K562 (cell line): Measurements from ENCODE around the gene ARPP21. TPM values are rescaled to one million over a fixed set of nuclear protein-coding genes. Genes with fewer than 3 reads are reported as not detected.

Experiments used
- ATAC-seq: fragments of 200-7000 bp; cut with Tn5 transposase; 3 replicates; pipeline ENCODE4 v1.9.1; 2020; ENCODE audit warnings: moderate library complexity
- BruUV-seq: library from RNA; stranded (reverse); fragments of 400-500 nt; replicated peaks from 2 replicates; lab custom pipeline; 2021; lab: Mats Ljungman, UMichigan
- CTCF ChIA-PET: fragments of 300-600 bp; formaldehyde crosslinking; extraction: SDS; loops from one replicate; lab custom pipeline; 2021; ENCODE audit warnings: low intra/inter-chr PET ratio; lab: Yijun Ruan, JAX
- POLR2A ChIA-PET: fragments of 300-600, 350-650 bp; sonication (Branson Sonifier 250); formaldehyde crosslinking; extraction: SDS; loops from one replicate; lab custom pipeline; 2021; ENCODE audit warnings: antibody characterized with exemption, inconsistent platforms; lab: Yijun Ruan, JAX
- DNase-seq, 4 experiments: peaks; one replicate each; pipeline versions ENCODE4 v3.0.0 to v3.0.0-alpha.2; 2011 to 2018; ENCODE audit warnings: low spot score in 3 of 4, mixed read lengths in 3 of 4; ENCODE audit errors: extremely low read depth in 1 of 4
- FAIRE-seq: peaks from 2 replicates; lab custom pipeline; 2011; peaks lifted over from hg19 to GRCh38; lab: Jason Lieb, UNC
- H2AFZ ChIP-seq: 2 replicates; pipeline ENCODE4 v1.6.0; 2011; ENCODE audit warnings: low read depth, low read length, control low read depth, inconsistent platforms
- H3K27ac ChIP-seq: fragments of 200-600 bp; 3 replicates; pipeline ENCODE4 v1.8.0; 2011; ENCODE audit warnings: low read depth, mild to moderate bottlenecking, control low read depth, inconsistent platforms, low read length, moderate library complexity, mixed read lengths; ENCODE audit errors: extremely low read depth
- H3K27me3 ChIP-seq, 2 experiments: fragments of 300-600 bp in 1 of 2; 2 replicates in 1 of 2; 3 replicates in 1 of 2; pipeline versions ENCODE4 v1.6.0 to v1.8.0; 2011; ENCODE audit warnings: inconsistent platforms in 2 of 2, low read length in 2 of 2, mild to moderate bottlenecking in 1 of 2, mixed read lengths in 1 of 2, moderate library complexity in 1 of 2; ENCODE audit not compliant: control insufficient read depth in 2 of 2, insufficient read depth in 2 of 2
- H3K36me3 ChIP-seq: fragments of 300-600 bp; 3 replicates; pipeline ENCODE4 v1.8.0; 2011; ENCODE audit warnings: mild to moderate bottlenecking, low read length, inconsistent platforms; ENCODE audit not compliant: control insufficient read depth, insufficient read depth
- H3K4me1 ChIP-seq, 2 experiments: fragments of 200-600 bp in 1 of 2; replicated peaks in 1 of 2; 2 replicates in 1 of 2; 3 replicates in 1 of 2; pipeline versions ENCODE4 v1.5.1 to v1.8.0; 2011; ENCODE audit warnings: inconsistent platforms in 2 of 2, low read length in 2 of 2, mild to moderate bottlenecking in 1 of 2, mixed read lengths in 1 of 2, moderate library complexity in 1 of 2; ENCODE audit not compliant: control insufficient read depth in 2 of 2, insufficient read depth in 2 of 2
- H3K4me2 ChIP-seq: 2 replicates; pipeline ENCODE4 v1.6.1; 2011; ENCODE audit warnings: low read length, control low read depth, inconsistent platforms, mixed read lengths; ENCODE audit not compliant: insufficient read depth
- H3K4me3 ChIP-seq: fragments of 200-600 bp; sonication (generic), shearing (Covaris generic); 2 replicates; pipeline ENCODE4 v1.5.1; 2016; ENCODE audit warnings: control low read depth, inconsistent platforms
- H3K79me2 ChIP-seq: fragments of 200-600 bp; 3 replicates; pipeline ENCODE4 v1.8.0; 2011; ENCODE audit warnings: low read length, inconsistent platforms; ENCODE audit not compliant: control insufficient read depth, insufficient read depth
- H3K9ac ChIP-seq, 2 experiments: 2 replicates each; pipeline versions ENCODE4 v1.6.0 to v1.6.1; 2011; ENCODE audit warnings: low read depth in 2 of 2, low read length in 2 of 2, control low read depth in 1 of 2, inconsistent platforms in 1 of 2, mild to moderate bottlenecking in 1 of 2, mixed read lengths in 1 of 2; ENCODE audit not compliant: insufficient read depth in 1 of 2
- H3K9me1 ChIP-seq: one replicate; pipeline ENCODE4 v1.6.0; 2011; ENCODE audit warnings: inconsistent platforms, mild to moderate bottlenecking, low read length, moderate library complexity; ENCODE audit not compliant: control insufficient read depth, insufficient read depth
- H3K9me3 ChIP-seq: replicated peaks from 2 replicates; pipeline ENCODE4 v1.5.1; 2011; ENCODE audit warnings: low read depth, low read length, inconsistent platforms; ENCODE audit not compliant: control insufficient read depth, insufficient read depth
- H4K20me1 ChIP-seq: replicated peaks from 2 replicates; pipeline ENCODE4 v1.6.1; 2011; ENCODE audit warnings: low read length, inconsistent platforms, mixed read lengths; ENCODE audit not compliant: control insufficient read depth, insufficient read depth
- BRCA1 ChIP-seq, 2 experiments: fragments of 450-650 bp in 1 of 2; sonication (generic) in 1 of 2; formaldehyde crosslinking in 1 of 2; IDR thresholded peaks; 2 replicates each; pipeline versions ENCODE4 v1.5.0 to v1.6.1; 2017 to 2020; ENCODE audit warnings: mild to moderate bottlenecking in 1 of 2, missing genetic modification reagents in 1 of 2
- C11orf30 ChIP-seq: fragments of 450-650 bp; IDR thresholded peaks from 2 replicates; pipeline ENCODE4 v1.6.1; 2016; ENCODE audit warnings: low read depth, mild to moderate bottlenecking
- POLR2A ChIP-seq: fragments of 450-650 bp; conservative IDR thresholded peaks from 2 replicates; pipeline ENCODE4 v1.6.1; 2016
- TAF15 ChIP-seq: fragments of 200-400 bp; formaldehyde crosslinking; IDR thresholded peaks from 2 replicates; pipeline ENCODE4 v1.6.1; 2017; ENCODE audit warnings: mild to moderate bottlenecking, low read depth, low read length, moderate library complexity
- THRAP3 ChIP-seq: fragments of 450-650 bp; IDR thresholded peaks from 2 replicates; pipeline ENCODE4 v1.6.1; 2016; ENCODE audit warnings: mild to moderate bottlenecking, inconsistent platforms, borderline replicate concordance
- ZFP36 ChIP-seq: fragments of 150-350 bp; IDR thresholded peaks from 2 replicates; pipeline ENCODE4 v1.6.1; 2018; ENCODE audit warnings: low read length, low read depth; ENCODE audit not compliant: partially characterized antibody
- ZNF133 ChIP-seq: fragments of 250-450 bp; sonication (Bioruptor Pico); IDR thresholded peaks from 2 replicates; pipeline ENCODE4 v1.4.0; 2020; ENCODE audit warnings: mild to moderate bottlenecking
- ZNF586 ChIP-seq: fragments of 450-650 bp; formaldehyde crosslinking; conservative IDR thresholded peaks from 2 replicates; pipeline ENCODE4 v1.4.0; 2020; ENCODE audit warnings: mild to moderate bottlenecking, moderate library complexity
- WGBS: fragments of 100-300 bp; shearing (Covaris generic); methylation state at CpG from one replicate; pipeline ENCODE4 v1.1.6; 2016; ENCODE audit warnings: low coverage, mixed read lengths; ENCODE audit not compliant: insufficient coverage; ENCODE audit errors: missing lambda C conversion rate; 5-methylcytosine and 5-hydroxymethylcytosine counted together
- in situ Hi-C: fragments of 300-500 bp; cut with MboI; formaldehyde crosslinking; loops from 4 replicates; pipeline ENCODE4 v1.15.0; 2018; ENCODE audit warnings: inconsistent platforms, mixed read lengths
- intact Hi-C: fragments of 100-400 bp; cut with micrococcal nuclease; formaldehyde crosslinking; loops from 2 replicates; pipeline ENCODE4 v1.14.2; 2022
- polyA plus RNA-seq, 8 experiments: library from polyadenylated mRNA; depleted of rRNA in 4 of 8; stranded (reverse) in 5 of 8; unstranded in 3 of 8; fragments of >200 nt; fragmentation: Nextera tagmentation in 2 of 8; fragmentation: Illumina TruSeq in 1 of 8; extraction: Ambion mirVana in 2 of 8; extraction: Trizol in 1 of 8; gene quantifications; 2 replicates each; pipeline versions ENCODE4 v1.2.1 to v1.2.3, GENCODE V29; 2011 to 2014; ENCODE audit warnings: inconsistent platforms in 1 of 8, missing spikeins in 1 of 8
- total RNA-seq, 7 experiments: library from RNA; depleted of rRNA in 6 of 7; stranded (reverse); fragments of >200 nt in 6 of 7; fragmentation: Illumina TruSeq in 2 of 7; extraction: Trizol in 2 of 7; gene quantifications; 2 replicates each; pipeline versions ENCODE4 v1.2.1 to v1.2.3, GENCODE V29; 2011 to 2021; ENCODE audit warnings: low replicate concordance in 1 of 7
- TF ChIP-seq, protein P1 (sequence below): fragments of 250-450 bp; sonication (Bioruptor Pico); IDR thresholded peaks from 2 replicates; pipeline ENCODE4 v1.4.0; 2020; ENCODE audit warnings: borderline replicate concordance

Gene ARPP21
- total and polyA plus RNA-seq, 9 of the 15 experiments (the other 6 are each of a cell fraction or from before 2014, with no cell fraction given), result not detected

DNA sequence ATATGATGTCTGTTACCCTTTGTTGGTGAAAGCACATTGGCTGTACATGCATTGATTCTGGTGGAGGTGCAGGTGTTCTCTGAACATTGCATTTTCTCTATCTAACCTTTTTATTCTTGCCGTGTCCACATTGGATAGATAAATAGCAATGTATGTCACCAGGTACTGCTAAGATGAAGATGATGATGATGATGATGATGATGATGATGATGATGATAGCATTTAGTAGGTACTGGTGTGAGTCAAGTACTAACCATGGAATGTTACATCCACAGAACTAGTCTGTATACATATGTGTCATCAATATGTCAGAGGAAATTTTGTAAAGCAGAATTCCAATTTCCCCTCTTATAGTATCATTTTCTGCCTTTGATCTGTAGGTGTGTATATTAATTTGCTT is 36.3 kb downstream of the ARPP21 start:
- BruUV-seq, result no TSS peak
- no peaks in the 10 kb centered on the region for H4K20me1 ChIP-seq
- intact Hi-C loops (no loop called here), in situ Hi-C loops (no loop called here)
- DNase-seq, result no peak
- ChIA-PET CTCF (no interaction called here), POLR2A (no interaction called here)
- WGBS, result 0% methylated on average over 1 of the region's 1 CpG
- no peak overlapping the region for H3K4me3 ChIP-seq
- no peak overlapping the region for H3K27ac ChIP-seq
- no peaks in the 10 kb centered on the region for H3K4me1 ChIP-seq
- H3K9me3 ChIP-seq, result peaks cover 2% of the 10 kb centered on the region; the same call in 1 of the 2 replicates
- no peak overlapping the region for H3K9ac ChIP-seq
- no peak for ATAC-seq
- no peak overlapping the region for H2AFZ ChIP-seq
- TF ChIP-seq ZFP36, result no peak
- TF ChIP-seq ZNF133 (CRISPR knock-in tag), result no peak
- no peak for TF ChIP-seq THRAP3
- TF ChIP-seq POLR2A, result no peak
- TF ChIP-seq ZNF586 (CRISPR knock-in tag), result no peak
- TF ChIP-seq C11orf30, result no peak
- no peak for TF ChIP-seq BRCA1 (IDR thresholded peaks at IDR 0.05)
- TF ChIP-seq BRCA1 (CRISPR knock-in tag; IDR thresholded peaks at IDR 0.05), result no peak
- TF ChIP-seq, protein P1, sequence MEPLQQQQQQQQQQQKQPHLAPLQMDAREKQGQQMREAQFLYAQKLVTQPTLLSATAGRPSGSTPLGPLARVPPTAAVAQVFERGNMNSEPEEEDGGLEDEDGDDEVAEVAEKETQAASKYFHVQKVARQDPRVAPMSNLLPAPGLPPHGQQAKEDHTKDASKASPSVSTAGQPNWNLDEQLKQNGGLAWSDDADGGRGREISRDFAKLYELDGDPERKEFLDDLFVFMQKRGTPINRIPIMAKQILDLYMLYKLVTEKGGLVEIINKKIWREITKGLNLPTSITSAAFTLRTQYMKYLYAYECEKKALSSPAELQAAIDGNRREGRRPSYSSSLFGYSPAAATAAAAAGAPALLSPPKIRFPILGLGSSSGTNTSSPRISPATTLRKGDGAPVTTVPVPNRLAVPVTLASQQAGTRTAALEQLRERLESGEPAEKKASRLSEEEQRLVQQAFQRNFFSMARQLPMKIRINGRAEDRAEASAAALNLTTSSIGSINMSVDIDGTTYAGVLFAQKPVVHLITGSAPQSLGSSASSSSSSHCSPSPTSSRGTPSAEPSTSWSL (CRISPR knock-in tag), result no peak
- no peak for TF ChIP-seq TAF15
- H3K4me2 ChIP-seq, result no peak overlapping the region
- no peaks in the 10 kb centered on the region for H3K27me3 ChIP-seq
- no peaks in the 10 kb centered on the region for H3K36me3 ChIP-seq
- H3K79me2 ChIP-seq, result no peaks in the 10 kb centered on the region
- H3K9me1 ChIP-seq, result no peaks in the 10 kb centered on the region
- no peak for FAIRE-seq
